IMR-90 (cell line): ENCODE measurements around the gene DYSF. TPM values are rescaled to one million over a fixed set of nuclear protein-coding genes. Genes with fewer than 3 reads are reported as not detected.

Experiments used
- ATAC-seq: fragments of 200-7000 bp; cut with Tn5 transposase; 2 replicates; pipeline ENCODE4 v1.9.1; 2020; ENCODE audit warnings: low read depth, mild to moderate bottlenecking, moderate library complexity
- BruUV-seq: library from RNA; stranded (reverse); fragments of 400-500 nt; replicated peaks from 2 replicates; lab custom pipeline; 2021; lab: Mats Ljungman, UMichigan
- CTCF ChIA-PET: fragments of 300-600 bp; formaldehyde crosslinking; extraction: SDS; loops from one replicate; lab custom pipeline; 2021; ENCODE audit warnings: antibody characterized with exemption; lab: Yijun Ruan, JAX
- POLR2A ChIA-PET: fragments of 300-600 bp; sonication (Branson Sonifier 250); formaldehyde crosslinking; loops from one replicate; lab custom pipeline; 2022; ENCODE audit warnings: antibody characterized with exemption; ENCODE audit not compliant: unreplicated experiment; lab: Charles Lee
- DNase-seq: peaks from one replicate; pipeline ENCODE4 v3.0.0; 2013
- H2AFZ ChIP-seq: replicated peaks from 2 replicates; pipeline ENCODE3; 2013; ENCODE audit warnings: low read length, mild to moderate bottlenecking; ENCODE audit not compliant: poor library complexity
- H2AK5ac ChIP-seq: 2 replicates; pipeline ENCODE4 v1.6.1; 2013; ENCODE audit warnings: low read depth, low read length, inconsistent platforms
- H2AK9ac ChIP-seq: replicated peaks from 2 replicates; pipeline ENCODE3; 2013; ENCODE audit warnings: mild to moderate bottlenecking, low read depth, low read length, moderate library complexity; ENCODE audit not compliant: poor library complexity
- H2BK120ac ChIP-seq: 2 replicates; pipeline ENCODE4 v1.6.1; 2013; ENCODE audit warnings: low read depth, low read length, inconsistent platforms
- H2BK15ac ChIP-seq: 3 replicates; pipeline ENCODE4 v1.6.1; 2013; ENCODE audit warnings: low read depth, low read length, inconsistent platforms
- H2BK20ac ChIP-seq: 2 replicates; pipeline ENCODE4 v1.6.1; 2013; ENCODE audit warnings: low read depth, mild to moderate bottlenecking, inconsistent platforms, low read length, moderate library complexity
- H2BK5ac ChIP-seq: 2 replicates; pipeline ENCODE4 v1.6.1; 2013; ENCODE audit warnings: mild to moderate bottlenecking, low read depth, low read length, inconsistent platforms; ENCODE audit not compliant: poor library complexity, severe bottlenecking
- H3K14ac ChIP-seq: replicated peaks from 2 replicates; pipeline ENCODE4 v1.6.1; 2013; ENCODE audit warnings: low read depth, low read length, inconsistent platforms
- H3K18ac ChIP-seq: 2 replicates; pipeline ENCODE4 v1.6.1; 2013; ENCODE audit warnings: low read depth, low read length, control low read depth
- H3K23ac ChIP-seq: 2 replicates; pipeline ENCODE4 v1.6.1; 2013; ENCODE audit warnings: low read depth, low read length, inconsistent platforms
- H3K27ac ChIP-seq: 2 replicates; pipeline ENCODE4 v1.5.1; 2013; ENCODE audit warnings: mild to moderate bottlenecking, control low read depth, low read length; ENCODE audit not compliant: insufficient read depth
- H3K27me3 ChIP-seq: 2 replicates; pipeline ENCODE4 v1.6.1; 2013; ENCODE audit warnings: low read length; ENCODE audit not compliant: control insufficient read depth, insufficient read depth
- H3K36me3 ChIP-seq: 2 replicates; pipeline ENCODE4 v1.6.1; 2013; ENCODE audit warnings: low read length, mixed read lengths; ENCODE audit not compliant: control insufficient read depth, insufficient read depth
- H3K4ac ChIP-seq: 2 replicates; pipeline ENCODE4 v1.6.1; 2013; ENCODE audit warnings: low read depth, low read length, inconsistent platforms
- H3K4me1 ChIP-seq: 2 replicates; pipeline ENCODE4 v1.6.1; 2013; ENCODE audit warnings: low read length, mixed read lengths; ENCODE audit not compliant: control insufficient read depth, insufficient read depth
- H3K4me2 ChIP-seq: 2 replicates; pipeline ENCODE4 v1.6.1; 2013; ENCODE audit warnings: low read depth, mild to moderate bottlenecking, control low read depth, low read length, moderate library complexity
- H3K4me3 ChIP-seq: 2 replicates; pipeline ENCODE4 v1.5.1; 2013; ENCODE audit warnings: low read depth, mild to moderate bottlenecking, control low read depth, low read length, moderate library complexity; ENCODE audit not compliant: insufficient read depth
- H3K56ac ChIP-seq: 2 replicates; pipeline ENCODE4 v1.6.1; 2013; ENCODE audit warnings: low read length, inconsistent platforms; ENCODE audit not compliant: insufficient read depth; ENCODE audit errors: extremely low read depth
- H3K79me1 ChIP-seq, 2 experiments: 2 replicates each; pipeline ENCODE4 v1.6.1; 2013; ENCODE audit warnings: low read length in 2 of 2, inconsistent platforms in 1 of 2, low read depth in 1 of 2
- H3K9ac ChIP-seq: 2 replicates; pipeline ENCODE4 v1.6.1; 2013; ENCODE audit warnings: low read depth, low read length, control low read depth
- H3K9me1 ChIP-seq: 2 replicates; pipeline ENCODE4 v1.6.1; 2013; ENCODE audit warnings: low read length, inconsistent platforms; ENCODE audit not compliant: insufficient read depth
- H3K9me3 ChIP-seq: 2 replicates; pipeline ENCODE4 v1.6.1; 2013; ENCODE audit warnings: low read length; ENCODE audit not compliant: control insufficient read depth, insufficient read depth
- H4K20me1 ChIP-seq: 2 replicates; pipeline ENCODE4 v1.6.1; 2013; ENCODE audit warnings: low read length, inconsistent platforms; ENCODE audit not compliant: insufficient read depth
- H4K5ac ChIP-seq: 2 replicates; pipeline ENCODE4 v1.6.1; 2013; ENCODE audit warnings: mild to moderate bottlenecking, low read depth, low read length, control low read depth
- H4K8ac ChIP-seq, 2 experiments: 2 replicates each; pipeline ENCODE4 v1.6.1; 2013; ENCODE audit warnings: low read depth in 2 of 2, low read length in 2 of 2, control low read depth in 1 of 2, inconsistent platforms in 1 of 2
- H4K91ac ChIP-seq: 2 replicates; pipeline ENCODE4 v1.6.1; 2013; ENCODE audit warnings: low read depth, low read length, inconsistent platforms; ENCODE audit not compliant: insufficient read depth
- CTCF ChIP-seq: conservative IDR thresholded peaks from 2 replicates; pipeline ENCODE4 v1.5.1; 2012; ENCODE audit warnings: mild to moderate bottlenecking, low read depth, low read length, improper control_type of control experiment
- MAFK ChIP-seq: IDR thresholded peaks from 2 replicates; pipeline ENCODE4 v1.6.1; 2012; ENCODE audit warnings: low read depth, low read length, improper control_type of control experiment
- NFE2L2 ChIP-seq: fragments of 150-350 bp; IDR thresholded peaks from 2 replicates; pipeline ENCODE4 v1.6.1; 2016; ENCODE audit warnings: low read depth, mild to moderate bottlenecking, low read length
- RAD21 ChIP-seq: IDR thresholded peaks from 2 replicates; pipeline ENCODE4 v1.6.1; 2012; ENCODE audit warnings: low read length, improper control_type of control experiment
- RCOR1 ChIP-seq: IDR thresholded peaks from 2 replicates; pipeline ENCODE4 v1.6.1; 2012; ENCODE audit warnings: mild to moderate bottlenecking, low read length, improper control_type of control experiment; ENCODE audit not compliant: insufficient replicate concordance
- WGBS, 2 experiments: methylation state at CpG; one replicate each; pipeline versions ENCODE4 v1.1.5 to v1.1.7; 2013; ENCODE audit warnings: missing lambda C conversion rate in 2 of 2; ENCODE audit not compliant: insufficient read length in 1 of 2; ENCODE audit errors: extremely low coverage in 2 of 2; 5-methylcytosine and 5-hydroxymethylcytosine counted together
- dilution Hi-C: fragments of 300-500 bp; cut with HindIII; formaldehyde crosslinking; loops from one replicate; pipeline ENCODE4 v1.14.3; 2018; ENCODE audit warnings: low sequenced_read_pairs; ENCODE audit not compliant: unreplicated experiment
- in situ Hi-C: fragments of 300-500 bp; cut with MboI; formaldehyde crosslinking; loops from 3 replicates; pipeline ENCODE4 v1.14.3; 2019; ENCODE audit warnings: low sequenced_read_pairs, inconsistent platforms, mixed read lengths
- intact Hi-C: fragments of 100-400 bp; cut with micrococcal nuclease; formaldehyde crosslinking; loops from 2 replicates; pipeline ENCODE4 v1.10.0; 2022
- polyA plus RNA-seq, 3 experiments: library from polyadenylated mRNA; depleted of rRNA; stranded (reverse); fragments of >200 nt; gene quantifications; 2 replicates each; pipeline ENCODE4 v1.2.3, GENCODE V29; 2012; ENCODE audit warnings: low replicate concordance in 1 of 3
- total RNA-seq: library from RNA; depleted of rRNA; stranded (reverse); fragments of >200 nt; gene quantifications from 2 replicates; pipeline ENCODE4 v1.2.3, GENCODE V29; 2012

Gene DYSF
- total and polyA plus RNA-seq, 2 of the 4 experiments (the other 2 are of a cell fraction) = 0.09 to 0.18 TPM

- H2BK15ac ChIP-seq = no peak overlapping the region
- H3K14ac ChIP-seq = no peak overlapping the region
- ATAC-seq = no peak
- H4K5ac ChIP-seq = no peak overlapping the region
- no peaks in the 10 kb centered on the region for H3K9me3 ChIP-seq
- H2AFZ ChIP-seq = no peak overlapping the region
- 48% methylated on average over 12 of the region's 16 CpGs; no CpG with 5 or more reads in 1 of the 2 experiments for WGBS, 2 experiments
- dilution Hi-C loops = no loop called here
- no TSS peak for BruUV-seq
- no peak overlapping the region for H2AK5ac ChIP-seq
- no peak overlapping the region for H2BK120ac ChIP-seq
- H3K27me3 ChIP-seq = peaks cover 9% of the 10 kb centered on the region
- DNase-seq = no peak
- H3K36me3 ChIP-seq = no peaks in the 10 kb centered on the region
- no peak overlapping the region for H3K9ac ChIP-seq
- no peaks in the 10 kb centered on the region for H3K4me1 ChIP-seq
- no peak overlapping the region for H2BK5ac ChIP-seq
- H3K9me1 ChIP-seq = no peaks in the 10 kb centered on the region
- no peak overlapping the region for H2BK20ac ChIP-seq
- no peak overlapping the region for H3K27ac ChIP-seq
- TF ChIP-seq CTCF = no peak
- TF ChIP-seq RCOR1 = no peak
- no peak for TF ChIP-seq MAFK
- no peak for TF ChIP-seq NFE2L2
- TF ChIP-seq RAD21 = no peak
- no peak overlapping the region for H3K18ac ChIP-seq
- intact Hi-C loops = no loop called here
- no peak overlapping the region for H2AK9ac ChIP-seq
- ChIA-PET POLR2A (no interaction called here), CTCF (no interaction called here)
- no peaks in the 10 kb centered on the region; the same call in 1 of the 2 replicates for H4K20me1 ChIP-seq
- in situ Hi-C loops = no loop called here
- H4K91ac ChIP-seq = no peak overlapping the region
- no peak overlapping the region for H3K4me3 ChIP-seq
- H3K4me2 ChIP-seq = no peak overlapping the region
- H4K8ac ChIP-seq = no peak overlapping the region
- no peak overlapping the region for H3K23ac ChIP-seq
- H3K79me1 ChIP-seq = no peaks in the 10 kb centered on the region
- no peak overlapping the region for H3K56ac ChIP-seq
- no peak overlapping the region for H3K4ac ChIP-seq
Measured at GRCh38 chr2:71576541-71576940, 123.2 kb downstream of the DYSF start.
